ENCODE measurements around the gene TMEM164.
A peak's percentile ranks its signal among the peaks of the same experiment; 100 is the strongest.
"Not testable (repeated sequence)": the region's sequence is repeated elsewhere in the genome, so short reads cannot be mapped to it uniquely, and the experiment has no call there.

The TMEM164 gene

GRCh38 chrX:110002300-110003166 is at the start of gene TMEM164:
Gene TMEM164, plus strand, starts transcription at chrX:110003114. Its CDS starts 661 bp downstream, at chrX:110003775.
- DNase-seq (ENCODE audit: low read depth) = peak; percentile 71

GRCh38 chrX:109954333-109954732 is 48.6 kb upstream of the TMEM164 start:
- no peak for DNase-seq (ENCODE audit: low read depth)

GRCh38 chrX:109954955-109955354 is 48.0 kb upstream of the TMEM164 start:
- DNase-seq (ENCODE audit: low read depth) = no peak

GRCh38 chrX:109958266-109958665 is 44.6 kb upstream of the TMEM164 start:
- DNase-seq (ENCODE audit: low read depth) = no peak

- DNase-seq (ENCODE audit: low read depth) = no peak
These were observed 43.5 kb upstream of the TMEM164 start for GRCh38 chrX:109959356-109959871.

- DNase-seq (ENCODE audit: low read depth) = no peak
These were observed 38.5 kb upstream of the TMEM164 start for GRCh38 chrX:109964390-109964789.

- DNase-seq (ENCODE audit: low read depth) = no peak
These were observed 36.7 kb upstream of the TMEM164 start for GRCh38 chrX:109966246-109966645.

- DNase-seq (ENCODE audit: low read depth) = no peak
These were observed 35.8 kb upstream of the TMEM164 start for GRCh38 chrX:109967156-109967555.

- DNase-seq (ENCODE audit: low read depth) = not testable (repeated sequence)
These were observed 32.1 kb upstream of the TMEM164 start for GRCh38 chrX:109970841-109971240.

GRCh38 chrX:109974906-109975655 is 27.8 kb upstream of the TMEM164 start:
- no peak for DNase-seq (ENCODE audit: low read depth)

- DNase-seq (ENCODE audit: low read depth) = not testable (repeated sequence)
These were observed 17.7 kb upstream of the TMEM164 start for GRCh38 chrX:109985210-109985609.

GRCh38 chrX:109987884-109988283 is 15.0 kb upstream of the TMEM164 start:
- DNase-seq (ENCODE audit: low read depth) = no peak

- no peak for DNase-seq (ENCODE audit: low read depth)
These were observed 12.2 kb upstream of the TMEM164 start for GRCh38 chrX:109990582-109991276.

GRCh38 chrX:109992203-109992602 is 10.7 kb upstream of the TMEM164 start:
- DNase-seq (ENCODE audit: low read depth) = no peak

- DNase-seq (ENCODE audit: low read depth) = no peak
These were observed 7.8 kb upstream of the TMEM164 start for GRCh38 chrX:109995155-109995554.

GRCh38 chrX:109997786-109998452 is 5.0 kb upstream of the TMEM164 start:
- no peak for DNase-seq (ENCODE audit: low read depth)

- no peak for DNase-seq (ENCODE audit: low read depth)
These were observed 2.9 kb upstream of the TMEM164 start for GRCh38 chrX:110000000-110000399.

GRCh38 chrX:110000847-110001713 is 1.8 kb upstream of the TMEM164 start:
- DNase-seq (ENCODE audit: low read depth) = no peak

GRCh38 chrX:110001740-110002299 is 1.1 kb upstream of the TMEM164 start:
- no peak for DNase-seq (ENCODE audit: low read depth)

Measured in T-helper 22 cell (primary cell).